Measurements from ENCODE around the gene BICD1. TPM values are rescaled to one million over a fixed set of nuclear protein-coding genes. Genes with fewer than 3 reads are reported as not detected.
A peak's percentile ranks its signal among the peaks of the same experiment; 100 is the strongest.

BICD1 gene
- total and polyA plus RNA-seq, 2 of the 13 experiments (the other 11 are each of a cell fraction or from before 2014, with no cell fraction given): 4.5 to 5.2 TPM

DNA sequence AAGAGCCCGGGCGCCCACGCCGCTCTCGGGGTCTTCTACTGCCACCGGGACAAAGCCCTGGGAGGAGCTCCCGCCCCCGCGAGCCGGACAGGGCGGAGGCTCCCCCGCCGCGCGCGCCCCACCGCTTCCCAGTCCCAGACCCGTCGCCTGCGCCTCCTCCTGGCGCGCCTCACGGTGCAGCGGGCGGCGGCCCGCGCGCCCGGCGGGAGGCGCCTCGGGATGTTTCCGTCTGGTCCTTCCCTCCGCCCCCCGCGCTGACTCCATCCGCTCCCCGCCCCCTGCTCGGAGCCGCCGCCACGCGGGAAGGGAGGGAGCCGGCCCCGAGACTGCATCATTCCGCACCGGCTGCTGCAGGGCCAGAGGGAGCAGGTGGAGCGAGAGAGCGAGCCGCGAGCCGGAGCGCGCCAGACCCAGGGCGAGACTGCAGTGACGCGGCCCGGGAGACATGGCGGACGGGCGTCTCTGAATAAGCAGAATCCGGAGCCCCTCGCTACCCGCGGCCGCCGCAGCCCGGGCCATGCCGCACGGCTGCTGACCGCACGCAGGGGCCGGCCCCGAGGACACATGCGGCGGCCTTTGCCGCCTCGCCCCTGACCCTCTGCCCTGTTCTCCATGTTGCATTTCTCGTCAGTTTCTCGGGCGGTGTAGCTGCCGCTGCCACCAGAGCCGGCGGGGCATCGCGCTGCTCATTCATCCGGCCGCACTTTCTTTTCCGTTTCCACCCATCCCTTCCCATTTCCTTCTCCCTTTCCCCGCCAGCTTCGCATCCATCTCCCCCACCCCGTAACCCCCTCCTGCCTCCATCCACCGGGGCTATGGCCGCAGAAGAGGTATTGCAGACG, at the start of gene BICD1 (continued):
- TF ChIP-seq ZNF260 (CRISPR knock-in tag; IDR thresholded peaks at IDR 0.05; ENCODE audit: borderline replicate concordance, low read depth) (no peak), NFIC (IDR thresholded peaks at IDR 0.05; ENCODE audit: low read length) (no peak), SATB2 (CRISPR knock-in tag; IDR thresholded peaks at IDR 0.05) (no peak), MEF2D (CRISPR knock-in tag; IDR thresholded peaks at IDR 0.05) (no peak), HDAC1 (CRISPR knock-in tag; IDR thresholded peaks at IDR 0.05) (peak; percentile 87), KLF12 (CRISPR knock-in tag; IDR thresholded peaks at IDR 0.05; ENCODE audit: borderline replicate concordance) (peak; percentile 63; the same call in 1 of the 2 replicates), GABPB1 (CRISPR knock-in tag; IDR thresholded peaks at IDR 0.05) (peak; percentile 89), HDAC6 (IDR thresholded peaks at IDR 0.05; ENCODE audit: low read depth, low read length) (no peak), ZNF251 (CRISPR knock-in tag; IDR thresholded peaks at IDR 0.05) (no peak), SYNCRIP (IDR thresholded peaks at IDR 0.05; ENCODE audit: insufficient read depth, low read depth, low read length) (no peak), ZIK1 (CRISPR knock-in tag; IDR thresholded peaks at IDR 0.05; ENCODE audit: borderline replicate concordance, low read depth) (peak; percentile 75; the same call in 1 of the 2 replicates), ARNT (IDR thresholded peaks at IDR 0.05) (no peak), ZNF282 (IDR thresholded peaks at IDR 0.05; ENCODE audit: partially characterized antibody) (no peak), SP5 (CRISPR knock-in tag; IDR thresholded peaks at IDR 0.05; ENCODE audit: borderline replicate concordance, low read depth) (peak; percentile 69; the same call in 1 of the 2 replicates), RXRA (CRISPR knock-in tag; IDR thresholded peaks at IDR 0.05) (peak; percentile 26; the same call in 1 of the 2 replicates), IKZF4 (CRISPR knock-in tag; IDR thresholded peaks at IDR 0.05; ENCODE audit: borderline replicate concordance, low read depth, not compliant biosample characterization) (peak; percentile 68), ZNF225 (CRISPR knock-in tag; IDR thresholded peaks at IDR 0.05) (no peak), ZNF30 (CRISPR knock-in tag; IDR thresholded peaks at IDR 0.05) (no peak), ZNF800 (CRISPR knock-in tag; IDR thresholded peaks at IDR 0.05) (peak; percentile 92), PCBP1 (IDR thresholded peaks at IDR 0.05; ENCODE audit: borderline replicate concordance, low read depth, low read length) (no peak), TAF1 (CRISPR knock-in tag; IDR thresholded peaks at IDR 0.05) (peak; percentile 81), NFYC (CRISPR knock-in tag; IDR thresholded peaks at IDR 0.05) (no peak), SSRP1 (CRISPR knock-in tag; IDR thresholded peaks at IDR 0.05) (no peak)
- TF ChIP-seq, protein P1, sequence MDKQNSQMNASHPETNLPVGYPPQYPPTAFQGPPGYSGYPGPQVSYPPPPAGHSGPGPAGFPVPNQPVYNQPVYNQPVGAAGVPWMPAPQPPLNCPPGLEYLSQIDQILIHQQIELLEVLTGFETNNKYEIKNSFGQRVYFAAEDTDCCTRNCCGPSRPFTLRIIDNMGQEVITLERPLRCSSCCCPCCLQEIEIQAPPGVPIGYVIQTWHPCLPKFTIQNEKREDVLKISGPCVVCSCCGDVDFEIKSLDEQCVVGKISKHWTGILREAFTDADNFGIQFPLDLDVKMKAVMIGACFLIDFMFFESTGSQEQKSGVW (CRISPR knock-in tag; IDR thresholded peaks at IDR 0.05; ENCODE audit: borderline replicate concordance): no peak
- TF ChIP-seq, protein P2, sequence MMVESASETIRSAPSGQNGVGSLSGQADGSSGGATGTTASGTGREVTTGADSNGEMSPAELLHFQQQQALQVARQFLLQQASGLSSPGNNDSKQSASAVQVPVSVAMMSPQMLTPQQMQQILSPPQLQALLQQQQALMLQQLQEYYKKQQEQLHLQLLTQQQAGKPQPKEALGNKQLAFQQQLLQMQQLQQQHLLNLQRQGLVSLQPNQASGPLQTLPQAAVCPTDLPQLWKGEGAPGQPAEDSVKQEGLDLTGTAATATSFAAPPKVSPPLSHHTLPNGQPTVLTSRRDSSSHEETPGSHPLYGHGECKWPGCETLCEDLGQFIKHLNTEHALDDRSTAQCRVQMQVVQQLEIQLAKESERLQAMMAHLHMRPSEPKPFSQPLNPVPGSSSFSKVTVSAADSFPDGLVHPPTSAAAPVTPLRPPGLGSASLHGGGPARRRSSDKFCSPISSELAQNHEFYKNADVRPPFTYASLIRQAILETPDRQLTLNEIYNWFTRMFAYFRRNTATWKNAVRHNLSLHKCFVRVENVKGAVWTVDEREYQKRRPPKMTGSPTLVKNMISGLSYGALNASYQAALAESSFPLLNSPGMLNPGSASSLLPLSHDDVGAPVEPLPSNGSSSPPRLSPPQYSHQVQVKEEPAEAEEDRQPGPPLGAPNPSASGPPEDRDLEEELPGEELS (CRISPR knock-in tag; IDR thresholded peaks at IDR 0.05): peak; percentile 45; the same call in 1 of the 2 replicates

All from HepG2 (cell line).